ENCODE results near the gene NDE1.
A peak's percentile ranks its signal among the peaks of the same experiment; 100 is the strongest.
"Not testable (repeated sequence)": the region's sequence is repeated elsewhere in the genome, so short reads cannot be mapped to it uniquely, and the experiment has no call there.

The NDE1 gene

GRCh38 chr16:15653227-15653626 lies 3.2 kb downstream of the NDE1 start:
- DNase-seq, result no peak

DNA sequence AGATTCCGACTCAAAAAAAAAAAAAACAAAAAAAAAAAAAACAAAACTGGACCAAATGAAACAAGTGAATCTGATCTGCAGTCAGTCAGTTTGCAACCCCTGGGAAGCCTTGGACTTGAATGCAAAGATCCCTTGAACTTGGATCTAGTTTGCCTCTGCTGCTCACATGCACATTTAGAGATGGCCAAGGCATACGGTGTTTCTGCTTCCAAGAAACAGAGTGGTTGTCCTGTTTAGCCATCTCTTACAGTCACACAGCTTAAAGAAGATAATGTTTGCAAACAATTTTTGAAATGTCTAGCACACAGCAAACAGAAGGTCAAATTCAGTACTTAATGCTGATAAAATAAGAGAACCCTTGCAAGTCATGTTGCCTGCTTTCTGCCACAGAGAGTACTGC lies 4.5 kb downstream of the NDE1 start:
- DNase-seq, result no peak

DNA sequence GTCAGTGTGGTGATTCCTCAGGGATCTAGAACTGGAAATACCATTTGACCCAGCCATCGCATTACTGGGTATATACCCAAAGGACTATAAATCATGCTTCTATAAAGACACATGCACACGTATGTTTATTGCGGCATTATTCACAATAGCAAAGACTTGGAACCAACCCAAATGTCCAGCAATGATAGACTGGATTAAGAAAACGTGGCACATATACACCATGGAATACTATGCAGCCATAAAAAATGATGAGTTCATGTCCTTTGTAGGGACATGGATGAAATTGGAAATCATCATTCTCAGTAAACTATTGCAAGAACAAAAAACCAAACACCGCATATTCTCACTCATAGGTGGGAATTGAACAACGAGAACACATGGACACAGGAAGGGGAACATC lies 5.5 kb downstream of the NDE1 start:
- not testable (repeated sequence) for DNase-seq

DNA sequence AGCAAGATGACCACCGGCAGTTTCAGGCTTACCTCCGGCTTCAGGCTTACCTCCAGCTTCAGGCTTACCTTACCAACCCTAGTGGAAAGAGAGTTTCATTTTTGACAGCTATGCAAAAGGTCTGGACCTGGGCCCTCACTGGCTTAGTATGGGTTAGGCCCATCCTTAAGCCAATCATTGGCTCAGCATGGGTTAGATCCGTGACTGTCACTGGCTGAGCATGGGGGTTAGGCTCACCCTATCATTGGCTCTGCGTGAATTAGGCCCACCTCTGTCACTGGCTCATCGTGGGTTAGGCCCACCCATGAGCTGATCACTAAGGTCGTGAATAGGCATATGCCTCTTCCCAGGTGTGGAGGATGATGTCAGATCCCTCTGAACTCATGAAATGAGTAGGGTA lies 8.1 kb downstream of the NDE1 start:
- DNase-seq, result no peak

GRCh38 chr16:15658556-15658955 lies 8.5 kb downstream of the NDE1 start:
- DNase-seq, result no peak

- DNase-seq, result no peak
Observed at GRCh38 chr16:15660203-15660601, 10.2 kb downstream of the NDE1 start.

DNA sequence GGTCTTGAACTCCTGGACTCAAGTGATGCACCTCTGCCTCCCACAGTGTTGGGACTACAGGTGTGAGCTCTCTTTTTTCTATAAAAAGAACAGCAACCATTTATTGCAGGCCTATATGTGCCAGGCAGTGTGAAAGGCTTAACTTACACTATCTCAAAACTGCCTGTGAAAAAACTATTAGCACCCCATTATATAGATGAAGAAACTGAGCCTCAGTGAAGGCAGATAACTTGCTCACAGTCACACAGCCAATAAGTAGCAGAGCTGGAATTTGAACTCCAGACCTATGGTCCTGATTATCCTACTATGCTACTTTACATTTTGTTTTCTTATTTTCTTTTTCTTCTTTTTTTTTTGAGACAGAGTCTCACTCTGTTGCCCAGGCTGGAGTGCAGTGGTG lies 15.1 kb downstream of the NDE1 start:
- no peak for DNase-seq

DNA sequence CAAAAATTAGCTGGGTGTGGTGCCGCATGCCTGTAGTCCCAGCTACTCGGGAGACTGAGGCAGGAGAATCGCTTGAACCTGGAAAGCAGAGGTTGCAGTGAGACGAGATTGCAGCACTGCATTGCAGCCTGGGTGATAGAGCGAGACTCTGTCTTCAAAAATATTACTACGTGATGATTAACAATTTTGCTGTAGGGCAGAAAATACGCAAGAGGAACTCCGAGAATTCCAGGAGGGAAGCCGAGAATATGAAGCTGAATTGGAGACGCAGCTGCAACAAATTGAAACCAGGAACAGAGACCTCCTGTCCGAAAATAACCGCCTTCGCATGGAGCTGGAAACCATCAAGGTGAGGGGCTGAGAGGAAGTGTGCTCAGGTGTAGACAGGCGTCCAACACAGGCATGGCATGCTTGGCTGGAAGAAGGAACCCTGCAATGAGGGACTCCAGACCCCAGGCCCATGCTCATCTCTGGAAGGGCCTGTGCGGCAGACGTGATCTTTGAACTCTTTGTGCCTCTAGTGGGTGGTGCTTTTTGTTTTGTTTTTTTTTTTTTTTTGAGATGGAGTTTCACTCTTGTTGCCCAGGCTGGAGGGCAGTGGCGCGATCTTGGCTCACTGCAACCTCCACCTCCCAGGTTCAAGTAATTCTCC lies 17.2 kb downstream of the NDE1 start:
- DNase-seq, result no peak

DNA sequence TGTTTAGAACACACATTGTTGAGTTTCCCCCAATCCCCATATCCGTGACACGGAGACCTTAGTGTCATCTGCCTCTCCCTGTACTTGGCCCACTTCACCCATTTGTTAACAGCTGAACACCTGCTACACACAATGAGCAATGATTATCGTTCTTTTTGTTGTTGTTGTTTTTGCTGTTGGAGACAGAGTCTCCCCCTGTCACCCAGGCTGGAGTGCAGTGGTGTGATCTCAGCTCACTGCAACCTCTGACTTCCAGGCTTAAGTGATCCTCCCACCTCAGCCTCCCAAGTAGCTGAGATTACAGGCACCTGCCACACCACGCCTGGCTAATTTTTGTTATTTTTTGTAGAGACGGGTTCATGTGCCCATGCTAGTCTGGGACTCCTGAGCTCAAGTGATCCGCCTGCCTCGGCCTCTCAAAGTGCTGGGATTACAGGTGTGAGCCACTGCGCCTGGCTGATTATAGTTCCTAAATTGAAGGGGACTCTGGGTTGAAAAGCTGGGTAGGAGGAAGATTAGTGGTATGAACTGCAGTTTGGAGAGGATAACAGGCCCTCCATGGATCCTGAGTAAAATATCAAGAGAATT lies 21.6 kb downstream of the NDE1 start:
- no peak for DNase-seq

DNA sequence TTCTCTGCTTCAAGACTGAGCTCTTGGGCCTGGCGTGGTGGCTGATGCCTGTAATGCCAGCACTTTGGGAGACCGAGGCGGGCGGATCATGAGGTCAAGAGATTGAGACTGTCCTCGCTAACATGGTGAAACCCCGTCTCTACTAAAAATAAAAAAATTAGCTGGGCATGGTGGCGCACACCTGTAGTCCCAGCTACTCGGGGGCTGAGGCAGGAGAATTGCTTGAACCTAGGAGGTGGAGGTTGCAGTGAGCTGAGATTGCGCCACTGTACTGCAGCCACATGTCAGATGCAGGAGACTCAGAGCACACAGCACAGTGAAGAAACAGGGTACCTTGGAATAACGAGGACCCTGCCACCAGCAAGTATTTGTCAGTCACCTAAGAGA lies 22.1 kb downstream of the NDE1 start:
- not testable (repeated sequence) for DNase-seq

GRCh38 chr16:15672514-15673167 lies 22.6 kb downstream of the NDE1 start:
- peak; percentile 89 for DNase-seq

DNA sequence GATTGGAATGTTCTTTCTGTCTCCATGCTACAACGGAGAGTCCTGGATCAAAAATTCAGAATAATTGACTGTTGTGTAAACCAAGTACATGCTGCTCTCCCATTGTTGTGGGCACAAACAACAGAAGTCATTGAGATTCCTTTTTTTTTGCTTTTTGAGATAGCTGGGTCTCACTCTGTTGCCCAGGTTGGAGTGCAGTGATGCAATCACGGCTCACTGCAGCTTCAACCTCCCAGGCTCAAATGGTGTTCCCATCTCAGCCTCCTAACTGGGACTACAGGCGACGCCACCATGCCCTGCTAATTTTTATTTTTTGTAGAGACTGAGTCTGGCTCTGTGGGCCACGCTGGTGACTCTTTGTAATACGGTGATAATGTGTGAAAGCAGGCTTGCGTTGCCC lies 24.5 kb downstream of the NDE1 start:
- DNase-seq, result no peak

- DNase-seq, result no peak
Observed at GRCh38 chr16:15676506-15676905, 26.5 kb downstream of the NDE1 start.

DNA sequence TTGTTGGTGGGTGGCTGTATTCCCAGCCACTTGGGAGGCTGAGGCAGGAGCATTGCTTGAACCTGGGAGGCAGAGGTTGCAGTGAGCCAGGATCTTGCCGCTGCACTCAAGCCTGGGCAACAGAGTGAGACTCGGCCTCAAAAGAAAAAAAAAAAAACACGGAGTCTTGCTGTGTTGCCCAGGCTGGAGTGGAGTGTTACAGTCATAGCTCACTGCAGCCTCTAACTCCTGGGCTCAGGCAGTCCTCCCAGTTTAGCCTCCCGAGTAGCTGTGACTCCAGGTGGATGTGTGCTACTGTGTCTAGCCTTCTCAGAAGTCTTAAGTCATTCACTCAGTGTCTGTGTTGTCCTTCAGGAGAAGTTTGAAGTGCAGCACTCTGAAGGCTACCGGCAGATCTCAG lies 27.4 kb downstream of the NDE1 start:
- DNase-seq, result no peak

DNA sequence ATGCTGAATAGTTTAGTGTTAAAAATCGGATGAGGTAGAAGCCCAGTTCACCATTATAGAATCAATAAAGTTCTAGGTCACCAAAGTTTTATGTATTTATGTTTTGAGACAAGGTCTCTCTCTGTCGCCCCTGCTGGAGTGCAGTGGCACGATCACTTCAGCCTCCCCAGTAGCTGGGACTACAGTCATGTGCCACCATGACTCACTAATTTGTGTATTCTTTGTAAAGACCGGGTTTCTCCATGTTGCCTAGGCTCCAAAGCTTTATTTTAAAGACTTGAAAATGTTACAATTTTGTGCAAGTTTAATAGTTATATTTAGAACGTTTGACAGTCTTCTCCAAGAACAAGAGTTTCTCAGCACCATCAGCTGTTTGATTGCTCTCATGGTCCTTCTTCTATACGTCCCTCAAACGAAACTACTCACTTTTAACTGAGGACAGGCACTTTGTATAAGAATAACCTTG lies 32.1 kb downstream of the NDE1 start:
- peak; percentile 58 for DNase-seq

GRCh38 chr16:15686287-15686686 lies 36.2 kb downstream of the NDE1 start:
- no peak for DNase-seq

- DNase-seq, result no peak
Observed at GRCh38 chr16:15689290-15689689, 39.2 kb downstream of the NDE1 start.

DNA sequence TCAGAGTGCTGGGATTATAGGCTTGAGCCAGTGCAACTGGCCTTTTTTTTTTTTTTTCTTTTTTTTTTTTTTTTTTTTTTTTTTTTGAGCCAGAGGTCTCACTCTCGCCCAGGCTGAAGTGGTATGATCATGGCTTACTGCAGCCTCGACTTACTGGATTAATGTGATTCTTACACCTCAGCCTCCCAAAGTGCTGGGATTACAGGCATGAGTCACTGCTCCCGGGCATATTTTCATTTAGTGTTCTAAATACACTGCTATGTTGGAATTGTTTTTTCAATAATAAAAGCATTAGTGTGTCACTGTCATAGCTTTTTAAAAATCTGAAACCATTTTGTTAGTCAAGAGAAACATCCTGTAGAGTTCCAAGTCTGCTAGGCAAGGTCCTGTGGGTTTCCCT lies 40.3 kb downstream of the NDE1 start:
- no peak for DNase-seq

DNA sequence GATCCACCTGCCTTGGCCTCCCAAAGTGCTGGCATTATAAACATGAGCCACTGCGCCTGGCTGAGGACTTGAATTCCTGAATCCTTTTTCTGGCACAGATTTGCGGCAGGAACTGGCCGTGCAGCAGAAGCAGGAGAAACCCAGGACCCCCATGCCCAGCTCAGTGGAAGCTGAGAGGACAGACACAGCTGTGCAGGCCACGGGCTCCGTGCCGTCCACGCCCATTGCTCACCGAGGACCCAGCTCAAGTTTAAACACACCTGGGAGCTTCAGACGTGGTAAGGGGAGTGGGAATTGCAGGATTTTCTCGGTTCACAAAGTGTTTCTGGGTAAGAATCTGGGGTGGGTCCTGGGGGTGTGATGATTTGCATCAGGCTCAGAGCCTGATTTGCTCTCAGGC lies 41.0 kb downstream of the NDE1 start:
- no peak for DNase-seq

DNA sequence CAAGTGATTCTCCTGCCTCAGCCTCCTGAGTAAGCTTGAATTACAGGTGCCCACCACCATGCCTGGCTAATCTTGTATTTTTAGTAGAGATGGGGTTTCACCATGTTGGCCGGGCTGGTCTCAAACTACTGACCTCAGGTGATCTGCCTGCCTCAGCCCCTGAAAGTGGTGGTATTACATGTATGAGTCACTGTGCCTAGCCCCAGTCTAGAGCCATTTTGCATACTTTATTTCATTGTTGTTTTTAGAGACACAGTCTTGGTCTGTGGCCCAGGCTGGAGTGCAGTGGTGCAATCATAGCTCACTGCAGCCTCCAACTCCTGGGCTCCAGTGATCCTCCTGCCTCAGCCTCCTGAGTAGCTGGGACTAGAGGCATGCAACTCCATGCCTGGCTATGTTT lies 42.5 kb downstream of the NDE1 start:
- DNase-seq, result not testable (repeated sequence)

DNA sequence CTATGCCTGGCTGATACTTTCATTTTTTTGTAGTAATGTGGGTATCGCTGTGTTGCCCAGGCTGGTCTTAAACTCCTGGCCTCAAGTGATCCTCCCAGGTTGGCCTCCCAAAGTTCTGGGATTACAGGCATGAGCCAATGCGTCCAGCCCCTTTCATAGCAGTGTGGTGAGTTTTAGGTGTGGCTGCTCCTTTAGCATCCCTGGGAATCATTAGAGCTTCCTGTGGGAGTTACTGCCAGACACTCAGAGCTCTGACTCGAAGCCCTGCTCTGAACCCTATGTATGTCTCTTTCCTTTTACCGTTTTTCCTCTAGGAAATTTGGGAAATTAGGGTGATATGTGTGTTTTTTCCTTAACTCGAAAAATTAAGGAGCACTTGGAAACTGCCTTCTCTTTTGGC lies 44.5 kb downstream of the NDE1 start:
- DNase-seq, result no peak

DNA sequence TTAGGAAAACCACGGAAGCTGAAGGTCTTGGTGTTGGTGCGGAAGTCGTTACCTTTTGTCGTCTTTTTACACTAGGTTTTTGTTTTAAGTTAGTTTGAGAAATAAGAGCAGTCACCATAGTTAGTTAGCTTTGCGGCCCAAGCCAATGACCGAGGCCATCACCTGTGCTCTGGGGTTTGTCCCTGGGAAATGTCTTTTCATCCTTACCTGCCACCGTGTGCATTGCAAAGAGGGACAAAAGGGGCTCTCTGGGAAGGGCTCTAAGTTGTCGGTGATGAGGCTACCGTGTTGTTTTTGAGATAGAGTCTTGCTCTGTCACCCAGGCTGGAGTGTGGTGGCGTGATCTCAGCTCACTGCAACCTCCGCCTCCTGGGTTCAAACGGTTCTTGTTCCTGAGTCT lies 49.8 kb downstream of the NDE1 start:
- DNase-seq, result no peak

- no peak for DNase-seq
Observed at GRCh38 chr16:15701367-15701766, 51.3 kb downstream of the NDE1 start.

Data from CD4-positive, alpha-beta T cell treated with Interleukin-15 for 1 hour (primary cell).